Measurements from ENCODE around the gene GPHN.

DNA sequence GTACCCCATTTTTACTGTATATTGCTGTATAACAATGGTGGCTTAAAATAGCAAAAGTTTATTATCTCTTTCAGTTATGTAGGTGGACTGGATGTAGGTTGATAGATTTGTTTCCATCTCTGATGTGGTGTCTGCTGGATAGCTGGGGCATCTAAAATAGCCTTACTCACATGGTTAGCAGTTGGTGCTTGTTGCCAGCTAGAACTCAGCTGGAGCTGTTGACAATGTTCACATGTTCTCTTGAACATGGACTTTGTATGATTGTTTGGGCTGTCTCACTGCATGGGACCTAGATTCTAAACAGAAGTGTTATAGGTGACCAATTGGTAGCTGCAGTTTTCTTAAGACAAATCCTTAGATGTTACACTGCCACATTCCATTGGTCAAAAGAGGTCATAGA lies 126.9 kb downstream of the GPHN start:
- TF ChIP-seq, protein P1, sequence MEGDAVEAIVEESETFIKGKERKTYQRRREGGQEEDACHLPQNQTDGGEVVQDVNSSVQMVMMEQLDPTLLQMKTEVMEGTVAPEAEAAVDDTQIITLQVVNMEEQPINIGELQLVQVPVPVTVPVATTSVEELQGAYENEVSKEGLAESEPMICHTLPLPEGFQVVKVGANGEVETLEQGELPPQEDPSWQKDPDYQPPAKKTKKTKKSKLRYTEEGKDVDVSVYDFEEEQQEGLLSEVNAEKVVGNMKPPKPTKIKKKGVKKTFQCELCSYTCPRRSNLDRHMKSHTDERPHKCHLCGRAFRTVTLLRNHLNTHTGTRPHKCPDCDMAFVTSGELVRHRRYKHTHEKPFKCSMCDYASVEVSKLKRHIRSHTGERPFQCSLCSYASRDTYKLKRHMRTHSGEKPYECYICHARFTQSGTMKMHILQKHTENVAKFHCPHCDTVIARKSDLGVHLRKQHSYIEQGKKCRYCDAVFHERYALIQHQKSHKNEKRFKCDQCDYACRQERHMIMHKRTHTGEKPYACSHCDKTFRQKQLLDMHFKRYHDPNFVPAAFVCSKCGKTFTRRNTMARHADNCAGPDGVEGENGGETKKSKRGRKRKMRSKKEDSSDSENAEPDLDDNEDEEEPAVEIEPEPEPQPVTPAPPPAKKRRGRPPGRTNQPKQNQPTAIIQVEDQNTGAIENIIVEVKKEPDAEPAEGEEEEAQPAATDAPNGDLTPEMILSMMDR (IDR thresholded peaks at IDR 0.05) = no peak
- no peak for TF ChIP-seq POLR2A (IDR thresholded peaks at IDR 0.05)

All from right lobe of liver (tissue), 4 donors.